Psoas muscle (tissue), 8 donors: ENCODE data around the gene ATP7A. TPM values are rescaled to one million over a fixed set of nuclear protein-coding genes. Genes with fewer than 3 reads are reported as not detected.
"Not testable (repeated sequence)": the region's sequence is repeated elsewhere in the genome, so short reads cannot be mapped to it uniquely, and the experiment has no call there.

ENCODE experiments used
- ATAC-seq, 4 donors: fragments of 200-7000 bp; cut with Tn5 transposase; one replicate each; pipeline ENCODE4 v1.9.1; 2020; ENCODE audit warnings: moderate library complexity in 3 of 4, mild to moderate bottlenecking in 2 of 4
- DNase-seq, 2 donors: peaks; one replicate each; pipeline ENCODE4 v3.0.0-alpha.2; 2020
- H3K27ac ChIP-seq: fragments of 200-600 bp; one replicate; pipeline ENCODE4 v1.8.0; 2022
- H3K27me3 ChIP-seq, 3 donors: fragments of 200-600 bp in 1 of 3; one replicate each; pipeline versions ENCODE4 v1.6.1 to v1.8.0; 2013 to 2022; ENCODE audit warnings: low read length in 2 of 3, mild to moderate bottlenecking in 2 of 3, moderate library complexity in 1 of 3; ENCODE audit not compliant: insufficient read depth in 3 of 3
- H3K36me3 ChIP-seq, 2 donors: fragments of 200-600 bp in 1 of 2; one replicate each; pipeline versions ENCODE4 v1.6.1 to v1.8.0; 2013 to 2022; ENCODE audit warnings: low read depth in 1 of 2, mild to moderate bottlenecking in 1 of 2, moderate library complexity in 1 of 2; ENCODE audit not compliant: insufficient read depth in 1 of 2
- H3K4me1 ChIP-seq: fragments of 200-600 bp; one replicate; pipeline ENCODE4 v1.8.0; 2022
- H3K4me3 ChIP-seq: fragments of 200-600 bp; one replicate; pipeline ENCODE4 v1.8.0; 2022; ENCODE audit warnings: mild to moderate bottlenecking
- H3K9me3 ChIP-seq: fragments of 200-600 bp; one replicate; pipeline ENCODE4 v1.8.0; 2022
- WGBS, 3 donors: extraction: QIAGEN DNeasy Blood & Tissue Kit; methylation state at CpG; one replicate each; pipeline versions ENCODE4 v1.1.6 to v1.1.7; 2013; 5-methylcytosine and 5-hydroxymethylcytosine counted together
- intact Hi-C, 2 donors: fragments of 100-400 bp; cut with DNase I; formaldehyde crosslinking; loops; one replicate each; pipeline versions ENCODE4 v1.11.0 to v1.14.2; 2022
- polyA plus RNA-seq, 3 donors: library from polyadenylated mRNA; stranded (reverse); fragments of 200-250 nt; gene quantifications; one replicate each; pipeline ENCODE4 v1.2.3, GENCODE V29; 2013
- total RNA-seq, 4 donors: library from RNA; stranded (reverse); fragmentation: NEBNext Ultra II Directional in 2 of 4; extraction: Animal tissue kit (Norgen Biotek cat#: 25700) in 2 of 4; gene quantifications; one replicate each; pipeline versions ENCODE4 v1.2.1 to v1.2.4, GENCODE V29; 2021 to 2023
- TF ChIP-seq, protein P1 (sequence below): fragments of 200-600 bp; IDR thresholded peaks from one replicate; pipeline ENCODE4 v1.8.0; 2022; ENCODE audit warnings: antibody characterized with exemption
- donor health status: healthy with polysubstance abuse.
- donor health status: DM: no; HTN: no; CAD: no; lungs with moderate emphysema.
- donor health status: Bipolar disorder and iron deficiency.
- donor health status: healthy.
- donor health status: DM: yes; HTN: yes; CAD: no.
- donor health status: DM: no; HTN: no; CAD: no.
- donor health status: DM: no; HTN: no; CAD: no.
- donor health status: DM: yes; HTN: yes; CAD: no.

Gene ATP7A
- total and polyA plus RNA-seq, 7 donors: 0.97 to 6.0 (median 3.4) TPM

DNA sequence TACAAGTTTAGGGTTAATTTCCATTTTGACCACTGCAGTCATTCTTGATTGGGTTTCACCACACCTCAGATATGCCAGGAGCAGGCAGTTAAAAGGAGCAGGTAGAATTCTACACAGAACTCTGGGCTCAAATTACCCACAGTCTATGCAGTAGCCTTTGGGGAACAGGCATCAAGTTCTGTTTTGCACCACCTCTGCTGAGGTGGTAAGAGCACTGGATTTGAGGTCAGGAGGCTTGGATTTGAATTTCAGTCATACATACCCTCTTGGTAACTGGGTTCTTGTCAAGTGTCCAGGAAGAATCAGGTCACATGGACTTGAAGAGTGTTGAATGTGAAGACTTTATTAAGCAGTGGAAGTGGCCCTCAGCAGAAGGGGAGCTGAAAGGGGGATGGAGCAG is 153.2 kb downstream of the ATP7A start:
- H3K36me3 ChIP-seq: no peaks in the 10 kb centered on the region
- H3K4me3 ChIP-seq: no peak overlapping the region
- intact Hi-C loops: no loop called here
- peaks cover 0 to 5% (median 0%) of the 10 kb centered on the region in 3 donors for H3K27me3 ChIP-seq
- no peaks in the 10 kb centered on the region for H3K4me1 ChIP-seq
- no peak overlapping the region for H3K27ac ChIP-seq
- ATAC-seq (peak; percentile 57 to 86 (median 66)), DNase-seq (no peak)
- no peaks in the 10 kb centered on the region for H3K9me3 ChIP-seq
- TF ChIP-seq, protein P1, sequence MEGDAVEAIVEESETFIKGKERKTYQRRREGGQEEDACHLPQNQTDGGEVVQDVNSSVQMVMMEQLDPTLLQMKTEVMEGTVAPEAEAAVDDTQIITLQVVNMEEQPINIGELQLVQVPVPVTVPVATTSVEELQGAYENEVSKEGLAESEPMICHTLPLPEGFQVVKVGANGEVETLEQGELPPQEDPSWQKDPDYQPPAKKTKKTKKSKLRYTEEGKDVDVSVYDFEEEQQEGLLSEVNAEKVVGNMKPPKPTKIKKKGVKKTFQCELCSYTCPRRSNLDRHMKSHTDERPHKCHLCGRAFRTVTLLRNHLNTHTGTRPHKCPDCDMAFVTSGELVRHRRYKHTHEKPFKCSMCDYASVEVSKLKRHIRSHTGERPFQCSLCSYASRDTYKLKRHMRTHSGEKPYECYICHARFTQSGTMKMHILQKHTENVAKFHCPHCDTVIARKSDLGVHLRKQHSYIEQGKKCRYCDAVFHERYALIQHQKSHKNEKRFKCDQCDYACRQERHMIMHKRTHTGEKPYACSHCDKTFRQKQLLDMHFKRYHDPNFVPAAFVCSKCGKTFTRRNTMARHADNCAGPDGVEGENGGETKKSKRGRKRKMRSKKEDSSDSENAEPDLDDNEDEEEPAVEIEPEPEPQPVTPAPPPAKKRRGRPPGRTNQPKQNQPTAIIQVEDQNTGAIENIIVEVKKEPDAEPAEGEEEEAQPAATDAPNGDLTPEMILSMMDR: no peak

DNA sequence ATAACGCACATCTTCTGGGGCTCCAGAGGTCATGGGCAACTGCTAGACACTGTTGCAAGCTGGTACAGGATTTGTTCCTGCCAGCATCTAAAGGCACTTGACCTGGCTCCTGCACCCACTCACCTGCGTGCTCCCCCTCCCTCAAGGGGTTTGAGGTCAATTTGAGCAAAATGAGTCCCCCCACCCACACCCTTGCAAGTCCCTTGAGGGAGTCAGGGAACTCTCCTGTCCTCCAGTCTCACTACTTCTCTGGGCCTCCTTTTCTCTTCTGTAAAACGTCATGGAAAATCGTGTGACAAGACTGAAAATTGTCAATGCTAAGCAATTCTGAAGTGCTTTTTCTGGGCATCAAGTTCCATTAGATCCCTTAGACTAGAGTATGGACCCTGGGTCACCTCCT is 153.7 kb downstream of the ATP7A start:
- ATAC-seq: no peak
- WGBS, 3 donors: 47 to 70% (median 55%) methylated on average over 4 of the region's 4 CpGs

DNA sequence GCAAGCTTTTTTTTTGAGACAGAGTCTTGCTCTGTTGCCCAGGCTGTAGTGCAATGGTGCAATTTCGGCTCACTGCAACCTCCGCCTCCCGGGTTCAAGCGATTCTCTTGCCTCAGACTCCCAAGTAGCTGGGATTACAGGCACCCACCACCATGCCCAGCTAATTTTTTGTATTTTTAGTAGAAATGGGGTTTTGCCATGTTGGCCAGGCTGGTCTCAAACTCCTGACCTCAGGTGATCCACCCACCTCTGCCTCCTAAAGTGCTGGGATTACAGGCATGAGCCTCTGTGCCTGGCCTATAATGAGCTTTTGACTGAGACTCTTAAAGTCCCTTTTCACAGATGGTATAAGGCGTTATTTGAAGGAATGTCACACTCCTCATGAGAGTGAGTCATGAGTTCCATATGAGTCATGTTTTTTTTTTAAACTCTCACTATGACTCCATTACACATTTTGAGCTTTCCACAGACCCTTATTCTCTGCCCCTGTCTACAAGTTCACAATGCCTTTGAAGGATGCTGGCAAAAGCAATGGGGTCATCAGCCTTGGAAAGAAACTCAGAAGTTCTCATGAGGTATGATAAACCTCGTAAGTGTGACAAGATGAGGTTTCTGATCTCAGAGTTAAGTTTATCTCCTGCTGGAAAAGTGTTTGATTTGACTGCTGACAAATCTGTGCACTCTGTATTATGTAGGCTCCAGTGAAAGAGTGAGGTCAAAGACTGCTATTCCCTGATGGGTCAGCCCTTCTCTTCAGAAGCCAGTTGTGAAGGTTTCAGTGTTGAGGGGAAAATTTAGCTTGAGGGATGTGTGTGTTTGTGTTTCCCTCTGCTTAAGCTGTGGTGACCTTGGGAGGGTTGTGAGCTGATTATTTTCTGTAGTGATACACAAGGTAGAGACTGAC is 154.5 kb downstream of the ATP7A start:
- peak overlapping the region; percentile 65 for H3K27ac ChIP-seq
- H3K9me3 ChIP-seq, H3K4me1 ChIP-seq, H3K27me3 ChIP-seq, DNase-seq, H3K4me3 ChIP-seq, intact Hi-C loops, H3K36me3 ChIP-seq: not testable (repeated sequence)
- ATAC-seq: peak; percentile 62 to 85 (median 80)
- WGBS, 3 donors: 69 to 82% (median 73%) methylated on average over 6 of the region's 6 CpGs

More for the DNA sequence above, 153.7 kb downstream of the ATP7A start:
- Histone ChIP-seq H3K4me1 (no peaks in the 10 kb centered on the region), H3K4me3 (no peak overlapping the region), H3K27ac (peak overlapping the region; percentile 65), H3K27me3 (peaks cover 0 to 5% (median 0%) of the 10 kb centered on the region in 3 donors), H3K36me3 (no peaks in the 10 kb centered on the region), H3K9me3 (no peaks in the 10 kb centered on the region)
- TF ChIP-seq, protein P1: no peak
- intact Hi-C loops: no loop called here
- DNase-seq: no peak

DNA sequence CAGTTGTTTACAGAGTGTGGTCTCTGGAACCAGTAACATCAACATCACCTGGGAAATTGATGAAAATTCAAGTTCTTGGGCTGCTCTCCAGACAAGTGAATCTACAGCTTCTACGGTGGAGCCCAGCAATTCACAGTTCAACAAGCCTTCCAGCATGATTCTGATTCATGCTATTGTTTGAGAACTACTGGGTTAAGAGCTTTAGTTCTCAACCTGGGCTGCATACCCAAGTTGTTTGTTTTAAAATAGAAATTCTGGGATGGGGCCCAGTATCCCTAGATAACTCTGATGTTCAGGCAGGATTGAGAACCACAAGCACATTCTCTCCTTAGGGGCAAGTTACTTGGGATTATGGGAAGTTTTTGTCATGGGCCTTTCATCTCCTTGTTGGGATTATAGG is 155.6 kb downstream of the ATP7A start:
- WGBS, 3 donors: 67 to 100% (median 77%) methylated on average over 1 of the region's 1 CpG
- TF ChIP-seq, protein P1: no peak
- no peaks in the 10 kb centered on the region for H3K36me3 ChIP-seq

DNA sequence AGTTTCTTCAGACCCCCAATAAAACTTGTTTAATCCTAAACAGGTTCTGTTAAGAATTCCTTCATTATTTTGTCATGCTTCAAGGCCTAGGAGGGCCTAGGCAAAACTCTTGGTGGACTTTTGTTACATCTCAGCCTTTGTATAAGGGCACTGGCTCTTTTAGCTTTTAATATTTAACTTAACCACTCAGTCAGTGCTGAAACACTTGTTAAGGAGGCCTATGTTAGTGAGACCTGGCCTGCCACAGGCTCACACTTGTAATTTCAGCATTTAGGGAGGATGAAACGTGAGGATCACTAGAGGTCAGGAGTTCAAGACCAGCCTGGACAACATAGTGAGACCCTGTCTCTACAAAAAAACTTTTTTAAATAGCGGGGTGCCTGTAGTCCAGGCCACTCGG is 160.8 kb downstream of the ATP7A start:
- DNase-seq (no peak), ATAC-seq (no peak)
- H3K27ac ChIP-seq: no peak overlapping the region
- TF ChIP-seq, protein P1: no peak
- H3K36me3 ChIP-seq: no peaks in the 10 kb centered on the region
- intact Hi-C loops: no loop called here
- WGBS, 3 donors: 69 to 93% (median 85%) methylated on average over 3 of the region's 3 CpGs
- peaks cover 3% of the 10 kb centered on the region for H3K9me3 ChIP-seq
- H3K27me3 ChIP-seq: no peaks in the 10 kb centered on the region
- no peak overlapping the region for H3K4me3 ChIP-seq
- H3K4me1 ChIP-seq: no peaks in the 10 kb centered on the region

More for the DNA sequence above, 155.6 kb downstream of the ATP7A start:
- ATAC-seq (no peak), DNase-seq (no peak)
- no peak overlapping the region for H3K27ac ChIP-seq
- no peaks in the 10 kb centered on the region for H3K4me1 ChIP-seq
- H3K4me3 ChIP-seq: no peak overlapping the region
- intact Hi-C loops: loop anchor here in 1 of 2 donors (2.0 kb wide), 1 partner anchor 49 kb away; no protein-coding TSS in a partner anchor
- H3K27me3 ChIP-seq: peaks cover 0 to 1% (median 0%) of the 10 kb centered on the region in 3 donors
- no peaks in the 10 kb centered on the region for H3K9me3 ChIP-seq

DNA sequence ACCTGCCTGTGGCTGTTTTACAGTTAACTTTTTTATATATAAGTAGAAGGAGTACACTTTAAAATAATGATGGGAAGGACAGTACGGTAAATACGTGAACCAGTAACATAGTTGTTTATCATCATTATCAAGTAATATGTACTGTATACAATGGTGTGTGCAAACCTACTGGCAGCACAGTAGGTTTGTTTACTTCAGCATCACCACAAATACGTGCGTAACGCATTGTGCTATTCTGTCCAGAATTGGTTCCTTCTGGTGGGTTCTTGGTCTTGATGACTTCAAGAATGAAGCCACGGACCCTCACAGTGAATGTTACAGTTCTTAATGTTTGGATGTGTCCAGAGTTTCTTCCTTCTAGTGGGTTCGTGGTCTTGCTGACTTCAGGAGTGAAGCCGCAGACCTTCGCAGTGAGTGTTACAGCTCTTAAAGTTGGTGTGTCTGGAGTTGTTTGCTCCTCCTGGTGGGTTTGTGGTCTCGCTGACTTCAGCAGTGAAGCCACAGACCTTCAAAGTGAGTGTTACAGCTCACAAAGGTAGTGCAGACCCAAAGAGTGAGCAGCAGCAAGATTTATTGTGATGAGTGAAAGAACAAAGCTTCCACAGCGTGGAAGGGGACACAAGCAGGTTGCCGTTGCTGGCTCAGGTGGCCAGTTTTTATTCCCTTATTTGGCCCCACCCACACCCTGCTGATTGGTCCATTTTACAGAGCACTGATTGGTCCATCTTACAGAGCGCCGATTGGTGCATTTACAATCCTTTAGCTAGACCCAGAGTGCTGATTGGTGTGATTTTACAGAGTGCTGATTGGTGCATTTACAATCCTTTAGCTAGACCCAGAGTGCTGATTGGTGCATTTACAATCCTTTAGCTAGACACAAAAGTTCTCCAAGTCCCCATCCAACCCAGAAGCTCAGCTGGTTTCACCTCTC is 162.9 kb downstream of the ATP7A start:
- H3K36me3 ChIP-seq, H3K27me3 ChIP-seq, H3K4me3 ChIP-seq, DNase-seq, H3K9me3 ChIP-seq, intact Hi-C loops, ATAC-seq, H3K27ac ChIP-seq, H3K4me1 ChIP-seq: not testable (repeated sequence)
- WGBS, 3 donors: 85 to 89% (median 89%) methylated on average over 14 of the region's 14 CpGs
